GM21619 (cell line): ENCODE results near the gene NPM3.

Experiments used
- ATAC-seq: cut with Tn5 transposase; IDR thresholded peaks from one replicate; pipeline ENCODE4 v1.9.1; 2021; ENCODE audit not compliant: unreplicated experiment

The NPM3 gene

DNA sequence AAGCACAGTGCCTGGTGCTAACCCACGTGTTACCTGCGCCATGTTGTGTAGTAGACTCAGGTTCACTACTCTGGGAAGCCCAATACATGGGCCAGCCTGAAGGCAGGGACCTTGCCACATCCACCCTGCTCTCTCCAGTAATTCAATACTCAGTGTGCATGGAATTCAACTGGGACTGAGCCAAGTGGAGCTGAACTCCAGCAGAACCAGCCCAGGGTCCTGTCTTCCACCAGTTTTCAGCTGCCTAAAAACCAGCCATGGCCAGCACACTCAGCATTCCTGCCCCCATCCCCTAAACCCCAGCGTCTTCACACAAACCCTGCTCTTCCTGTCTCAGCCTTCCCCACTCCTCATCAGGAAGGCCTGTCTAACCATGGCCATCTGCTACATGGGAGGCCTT, 22.7 kb downstream of the NPM3 start:
- ATAC-seq = no peak

DNA sequence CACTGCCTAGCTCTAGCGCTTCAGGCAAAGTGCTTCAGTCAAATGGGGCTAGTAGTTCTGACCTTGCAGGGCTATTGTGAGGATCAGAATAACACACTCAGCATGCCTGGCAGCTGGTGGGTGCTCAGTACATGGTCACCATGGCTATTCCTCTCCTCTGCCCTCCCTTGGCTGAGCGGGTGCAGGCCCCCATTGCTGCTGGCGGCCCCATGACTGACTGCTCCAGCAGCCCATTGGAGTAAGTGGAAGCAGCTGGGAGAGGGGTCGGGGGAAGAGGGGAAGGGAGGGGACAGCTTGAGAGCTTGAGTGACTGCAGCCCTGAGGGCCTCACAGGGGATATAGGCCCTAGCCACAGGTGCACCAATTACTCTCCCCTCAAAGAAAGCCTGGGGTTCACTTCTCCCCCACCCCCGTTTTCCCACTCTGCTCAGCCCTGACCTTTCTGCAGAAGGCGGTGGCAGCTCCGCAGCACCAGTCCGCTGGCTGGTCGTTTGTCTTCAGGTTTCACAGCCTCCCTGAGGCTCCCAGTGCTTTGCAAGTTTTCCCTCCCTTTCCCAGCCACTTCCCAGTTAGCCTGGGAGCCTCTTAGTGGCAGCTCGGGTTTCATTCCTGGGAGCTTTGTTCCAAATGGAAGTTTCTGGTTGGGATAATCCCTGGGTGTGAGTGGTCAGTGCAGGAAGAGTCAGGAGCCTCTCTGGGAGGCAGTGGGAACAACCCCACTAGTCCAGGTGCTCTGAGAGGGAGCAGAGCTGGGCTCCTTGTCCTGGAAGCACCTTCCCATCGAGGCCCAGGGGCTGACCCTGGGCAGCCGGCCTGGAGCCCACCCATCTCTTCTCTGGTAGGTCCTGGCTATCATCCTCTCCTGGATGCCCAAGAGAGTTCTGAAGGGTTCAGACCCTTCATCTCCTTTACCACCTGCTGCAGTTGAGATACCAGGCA, 23.7 kb downstream of the NPM3 start:
- ATAC-seq = no peak

GRCh38 chr10:101758858-101759257, 24.4 kb downstream of the NPM3 start:
- no peak for ATAC-seq

GRCh38 chr10:101752241-101752640, 31.0 kb downstream of the NPM3 start:
- ATAC-seq = no peak

GRCh38 chr10:101749047-101750016, 33.9 kb downstream of the NPM3 start:
- no peak for ATAC-seq

DNA sequence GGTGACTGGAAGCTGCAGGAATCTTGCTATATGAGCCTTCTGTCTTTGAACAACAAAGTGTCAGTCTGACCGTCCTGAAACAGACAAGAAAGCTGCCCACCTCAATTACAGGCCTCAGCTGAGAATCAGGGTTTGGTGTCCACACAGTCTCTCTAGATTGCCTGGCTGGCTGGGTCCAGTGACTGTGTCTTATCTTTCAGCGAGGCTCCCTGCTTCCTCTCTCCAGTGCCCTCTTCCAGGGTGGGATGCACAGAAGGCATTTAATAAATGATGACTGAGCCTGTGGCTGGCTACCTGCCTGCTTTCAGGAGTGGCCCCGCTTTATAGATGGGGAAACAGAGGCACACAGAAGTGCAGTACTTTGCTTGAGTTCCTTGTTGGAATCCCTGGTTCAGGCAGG, 34.8 kb downstream of the NPM3 start:
- no peak for ATAC-seq

DNA sequence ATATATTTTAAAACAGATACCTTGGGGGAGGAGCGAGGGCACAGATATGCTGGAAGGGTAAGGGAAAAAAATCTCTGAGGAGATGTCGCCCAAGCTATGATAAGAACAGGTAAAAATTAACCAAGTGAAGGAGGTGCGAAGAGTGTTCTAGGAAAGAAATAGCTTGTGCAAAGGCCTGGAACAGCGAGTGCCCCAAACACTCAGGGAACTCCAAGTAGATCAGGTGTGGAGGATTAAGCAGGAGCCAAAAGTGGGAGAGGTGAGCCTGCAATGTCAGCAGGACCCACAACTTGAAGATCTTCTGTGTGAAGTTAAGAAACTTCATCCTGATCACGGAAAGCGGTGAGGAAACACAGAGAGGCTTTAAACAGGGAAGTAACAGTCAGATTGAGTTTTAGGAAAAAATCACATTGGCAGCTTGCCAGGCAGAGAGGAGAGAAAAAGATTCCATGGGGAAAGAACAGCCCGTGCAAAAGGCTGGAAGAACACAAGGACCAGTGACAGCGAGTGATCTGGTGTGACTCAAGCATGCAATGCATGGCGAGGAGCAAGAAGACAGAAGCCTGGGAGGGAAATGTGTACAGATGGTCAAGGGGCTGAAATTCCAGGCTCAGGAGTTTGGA, 38.1 kb downstream of the NPM3 start:
- no peak for ATAC-seq

DNA sequence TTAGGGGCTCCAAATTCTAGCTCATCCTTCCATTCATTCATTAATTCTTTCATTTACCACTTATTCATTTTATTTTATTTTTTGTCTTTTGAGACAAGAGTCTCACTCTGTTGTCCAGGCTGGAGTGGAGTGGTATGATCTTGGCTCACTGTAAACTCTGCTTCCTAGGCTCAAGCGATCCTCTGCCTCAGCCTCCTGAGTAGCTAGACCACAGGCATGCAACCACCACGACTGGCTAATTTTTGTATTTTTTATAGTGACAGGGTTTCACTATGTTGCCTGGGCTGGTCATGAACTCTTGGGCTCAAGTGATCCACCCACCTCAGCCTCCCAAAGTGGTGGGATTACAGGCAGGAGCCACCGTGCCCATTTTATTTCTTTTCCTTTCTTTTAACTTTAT, 39.0 kb downstream of the NPM3 start:
- ATAC-seq = no peak

DNA sequence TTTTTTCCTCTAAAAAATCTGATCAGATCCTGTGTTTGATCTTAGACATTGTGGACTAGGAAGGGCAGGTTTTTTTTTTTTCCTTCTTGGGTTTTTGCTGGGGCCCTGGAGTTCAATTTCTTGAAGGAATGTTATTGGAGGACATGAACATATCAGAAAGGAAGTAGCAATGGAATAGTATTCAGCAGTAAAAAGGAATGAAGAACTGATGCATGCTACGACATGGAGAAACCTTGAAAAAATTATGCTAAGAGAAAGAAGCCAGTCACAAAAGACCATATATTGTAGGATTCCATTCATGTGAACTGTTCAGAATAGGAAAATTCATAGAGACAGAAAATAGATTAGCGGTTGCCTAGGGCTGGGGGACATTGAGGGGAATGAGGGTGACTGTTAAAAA, 41.3 kb downstream of the NPM3 start:
- no peak for ATAC-seq

- ATAC-seq = no peak
Observed at GRCh38 chr10:101736666-101737065, 46.6 kb downstream of the NPM3 start.

- ATAC-seq = no peak
Observed at GRCh38 chr10:101732096-101732495, 51.1 kb downstream of the NPM3 start.
